Activated B cell treated with CpG ODN at 0.5 μM for 24 hours (primary cell): ENCODE results near the gene FAM216B. TPM values are rescaled to one million over a fixed set of nuclear protein-coding genes. Genes with fewer than 3 reads are reported as not detected.

ENCODE experiments used
- ATAC-seq: fragments of 200-7000 bp; cut with Tn5 transposase; one replicate; pipeline ENCODE4 v1.10.0; 2021; ENCODE audit warnings: low read depth, mild to moderate bottlenecking, moderate library complexity
- CTCF ChIA-PET: fragments of 350-600 bp; sonication (Branson Sonifier 250); formaldehyde crosslinking; loops from one replicate; lab custom pipeline; 2021; ENCODE audit warnings: antibody characterized with exemption; lab: Charles Lee
- POLR2A ChIA-PET: fragments of 350-600 bp; sonication (Branson Sonifier 250); formaldehyde crosslinking; loops from one replicate; lab custom pipeline; 2021; ENCODE audit warnings: antibody characterized with exemption; lab: Charles Lee
- DNase-seq: peaks from one replicate; pipeline ENCODE4 v3.0.0; 2022
- H3K27ac Mint-ChIP-seq: one replicate; pipeline ENCODE4 v1.8.0; 2020; ENCODE audit warnings: mixed read lengths
- H3K27me3 Mint-ChIP-seq: one replicate; pipeline ENCODE4 v1.8.0; 2021; ENCODE audit warnings: mixed read lengths
- H3K36me3 Mint-ChIP-seq: one replicate; pipeline ENCODE4 v1.8.0; 2021; ENCODE audit warnings: low read depth, mixed read lengths
- H3K4me1 Mint-ChIP-seq: one replicate; pipeline ENCODE4 v1.8.0; 2021; ENCODE audit warnings: mixed read lengths
- H3K4me3 Mint-ChIP-seq: one replicate; pipeline ENCODE4 v1.8.0; 2020; ENCODE audit warnings: mild to moderate bottlenecking, mixed read lengths
- H3K9me3 Mint-ChIP-seq: one replicate; pipeline ENCODE4 v1.8.0; 2020; ENCODE audit warnings: mixed read lengths
- intact Hi-C: fragments of 100-400 bp; cut with micrococcal nuclease; formaldehyde crosslinking; loops from one replicate; pipeline ENCODE4 v1.15.1; 2024
- total RNA-seq: library from RNA; stranded (reverse); gene quantifications from 2 replicates; pipeline ENCODE4 v1.2.3, GENCODE V29; 2022
- TF ChIP-seq, protein P1 (sequence below): fragments of 200-600 bp; IDR thresholded peaks from one replicate; pipeline ENCODE4 v1.8.0; 2022; ENCODE audit warnings: antibody characterized with exemption, mild to moderate bottlenecking

Gene FAM216B
- total RNA-seq, 1 donor from 2014 or later: not detected

DNA sequence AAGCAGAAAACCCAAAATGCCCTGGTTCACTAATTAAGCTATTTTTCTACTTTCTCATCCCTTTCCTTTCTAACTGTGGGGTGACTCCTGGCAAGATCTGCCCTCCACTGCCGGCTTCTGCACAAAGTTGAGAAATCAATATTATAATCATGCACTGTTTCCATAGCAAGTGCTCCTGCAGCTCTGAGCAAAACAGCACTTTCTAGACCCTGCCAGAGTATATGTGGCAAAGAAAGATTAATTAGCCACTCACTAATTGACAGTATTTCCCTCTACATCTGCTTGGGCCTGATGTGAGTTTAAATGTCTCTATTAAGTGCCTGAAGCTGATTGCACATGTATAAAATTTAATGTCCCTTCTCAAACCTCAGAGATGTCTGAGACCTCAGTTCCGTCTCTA, 39.5 kb upstream of the FAM216B start:
- DNase-seq (no peak), ATAC-seq (no peak)
- Mint-ChIP-seq H3K27me3 (peaks cover 5% of the 10 kb centered on the region), H3K36me3 (no peaks in the 10 kb centered on the region), H3K4me3 (no peak overlapping the region), H3K9me3 (no peaks in the 10 kb centered on the region), H3K27ac (no peak overlapping the region), H3K4me1 (peaks cover 2% of the 10 kb centered on the region)
- intact Hi-C loops: no loop called here
- TF ChIP-seq, protein P1, sequence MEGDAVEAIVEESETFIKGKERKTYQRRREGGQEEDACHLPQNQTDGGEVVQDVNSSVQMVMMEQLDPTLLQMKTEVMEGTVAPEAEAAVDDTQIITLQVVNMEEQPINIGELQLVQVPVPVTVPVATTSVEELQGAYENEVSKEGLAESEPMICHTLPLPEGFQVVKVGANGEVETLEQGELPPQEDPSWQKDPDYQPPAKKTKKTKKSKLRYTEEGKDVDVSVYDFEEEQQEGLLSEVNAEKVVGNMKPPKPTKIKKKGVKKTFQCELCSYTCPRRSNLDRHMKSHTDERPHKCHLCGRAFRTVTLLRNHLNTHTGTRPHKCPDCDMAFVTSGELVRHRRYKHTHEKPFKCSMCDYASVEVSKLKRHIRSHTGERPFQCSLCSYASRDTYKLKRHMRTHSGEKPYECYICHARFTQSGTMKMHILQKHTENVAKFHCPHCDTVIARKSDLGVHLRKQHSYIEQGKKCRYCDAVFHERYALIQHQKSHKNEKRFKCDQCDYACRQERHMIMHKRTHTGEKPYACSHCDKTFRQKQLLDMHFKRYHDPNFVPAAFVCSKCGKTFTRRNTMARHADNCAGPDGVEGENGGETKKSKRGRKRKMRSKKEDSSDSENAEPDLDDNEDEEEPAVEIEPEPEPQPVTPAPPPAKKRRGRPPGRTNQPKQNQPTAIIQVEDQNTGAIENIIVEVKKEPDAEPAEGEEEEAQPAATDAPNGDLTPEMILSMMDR: no peak
- ChIA-PET CTCF (no interaction called here), POLR2A (no interaction called here)

DNA sequence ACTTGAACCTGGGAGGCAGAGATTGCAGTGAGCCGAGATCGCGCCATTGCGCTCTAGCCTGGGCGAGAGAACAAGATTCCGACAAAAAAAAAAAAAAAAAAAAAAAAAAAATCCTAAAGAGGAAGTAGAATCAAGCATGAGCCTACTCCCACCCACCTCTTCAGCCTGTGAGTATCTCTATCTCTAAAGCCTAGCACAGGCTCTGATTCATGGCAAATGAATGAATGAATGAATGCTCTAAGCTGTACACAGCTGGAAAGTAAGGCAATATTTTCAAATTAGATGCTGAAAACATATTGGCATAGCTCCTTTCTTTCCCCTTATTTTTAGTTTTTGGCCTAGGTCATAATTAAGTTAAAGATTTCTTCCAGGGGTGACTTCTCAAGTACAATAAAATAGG, 35.7 kb upstream of the FAM216B start:
- POLR2A ChIA-PET: no interaction called here
- CTCF ChIA-PET: no interaction called here

DNA sequence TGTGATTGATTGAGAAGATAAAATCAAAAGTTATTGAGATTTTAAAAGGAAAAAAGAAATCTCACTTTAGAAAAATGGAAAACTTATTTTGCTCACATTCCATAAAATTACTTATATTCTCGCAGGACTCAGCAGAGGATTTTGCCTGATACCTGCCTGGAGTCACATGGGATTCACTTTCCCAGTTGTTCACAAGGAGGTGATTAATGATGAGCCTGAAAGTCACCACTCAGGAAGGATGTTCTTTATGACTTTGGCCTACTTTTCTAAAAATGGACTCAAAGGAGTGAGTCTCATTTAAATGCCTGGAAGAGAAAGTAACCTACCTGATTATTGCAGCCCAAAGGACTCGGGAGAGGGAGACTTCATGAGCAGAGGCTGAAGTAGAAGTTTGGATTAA, 34.5 kb upstream of the FAM216B start:
- ChIA-PET CTCF (no interaction called here), POLR2A (no interaction called here)
- Mint-ChIP-seq H3K36me3 (no peaks in the 10 kb centered on the region), H3K27ac (no peak overlapping the region), H3K4me3 (no peak overlapping the region), H3K9me3 (no peaks in the 10 kb centered on the region), H3K4me1 (no peaks in the 10 kb centered on the region), H3K27me3 (no peaks in the 10 kb centered on the region)
- no peak for DNase-seq
- no peak for ATAC-seq
- intact Hi-C loops: no loop called here
- TF ChIP-seq, protein P1: no peak

More for the DNA sequence above, 35.7 kb upstream of the FAM216B start:
- no peak overlapping the region for H3K4me3 Mint-ChIP-seq
- ATAC-seq (no peak), DNase-seq (no peak)
- H3K4me1 Mint-ChIP-seq: peaks cover under 1% of the 10 kb centered on the region
- no peak overlapping the region for H3K27ac Mint-ChIP-seq
- no peaks in the 10 kb centered on the region for H3K9me3 Mint-ChIP-seq
- no peaks in the 10 kb centered on the region for H3K36me3 Mint-ChIP-seq
- intact Hi-C loops: no loop called here
- H3K27me3 Mint-ChIP-seq: no peaks in the 10 kb centered on the region
- TF ChIP-seq, protein P1: no peak

DNA sequence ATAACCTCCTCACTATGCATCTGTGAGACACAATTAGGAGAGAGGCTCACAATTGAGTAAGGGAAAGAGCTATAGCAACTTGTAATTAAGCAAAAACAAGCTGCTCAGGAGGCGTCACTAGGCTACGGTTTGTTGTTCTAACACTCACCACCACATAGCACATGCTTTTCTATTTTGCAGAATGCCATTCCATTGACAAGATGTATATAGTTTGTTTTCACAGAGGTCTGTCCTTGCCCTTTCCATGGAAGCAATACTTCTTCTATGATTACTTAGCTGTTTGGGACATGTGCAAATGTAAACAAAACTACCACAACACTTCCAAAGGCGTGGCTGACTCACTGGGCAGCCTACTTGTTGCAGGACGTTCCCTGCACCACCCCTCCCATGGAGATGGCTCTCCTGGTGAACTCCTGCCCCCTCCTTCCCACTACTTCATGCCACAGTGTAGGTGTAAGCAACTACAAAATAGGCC, 33.9 kb upstream of the FAM216B start:
- no peaks in the 10 kb centered on the region for H3K27me3 Mint-ChIP-seq

DNA sequence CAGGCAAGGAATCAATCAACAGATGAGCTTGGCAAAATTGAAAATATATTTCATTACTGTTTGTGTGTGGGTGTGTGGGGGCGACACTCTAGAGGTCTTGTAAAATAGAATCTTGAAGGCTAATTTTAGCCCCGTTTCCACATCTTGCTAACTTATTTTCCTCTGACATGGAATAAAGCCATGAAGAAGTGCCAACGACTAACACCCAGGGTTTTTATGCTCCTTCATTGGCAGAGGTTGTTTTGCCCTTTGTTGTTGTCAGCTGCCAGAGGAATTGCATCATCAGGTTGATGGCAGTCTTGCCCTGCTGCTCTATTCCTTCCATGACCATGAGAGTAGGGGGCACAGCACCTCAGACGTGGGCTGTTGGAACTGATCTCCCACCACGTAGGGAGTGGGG, 30.6 kb upstream of the FAM216B start:
- Mint-ChIP-seq H3K4me3 (no peak overlapping the region), H3K27me3 (no peaks in the 10 kb centered on the region), H3K9me3 (no peaks in the 10 kb centered on the region), H3K27ac (no peak overlapping the region), H3K36me3 (no peaks in the 10 kb centered on the region), H3K4me1 (no peaks in the 10 kb centered on the region)
- ChIA-PET CTCF (no interaction called here), POLR2A (no interaction called here)
- DNase-seq (no peak), ATAC-seq (no peak)
- TF ChIP-seq, protein P1: no peak
- intact Hi-C loops: no loop called here

More for the DNA sequence above, 33.9 kb upstream of the FAM216B start:
- Mint-ChIP-seq H3K27ac (no peak overlapping the region), H3K9me3 (no peaks in the 10 kb centered on the region), H3K36me3 (no peaks in the 10 kb centered on the region), H3K4me3 (no peak overlapping the region), H3K4me1 (no peaks in the 10 kb centered on the region)
- DNase-seq: no peak
- CTCF ChIA-PET: no interaction called here
- POLR2A ChIA-PET: no interaction called here
- intact Hi-C loops: no loop called here
- TF ChIP-seq, protein P1: no peak
- no peak for ATAC-seq
